ENCODE data around the gene CACNA1A. TPM values are rescaled to one million over a fixed set of nuclear protein-coding genes. Genes with fewer than 3 reads are reported as not detected.

Gene CACNA1A
- total and polyA plus RNA-seq, 2 of the 13 experiments (the other 11 are each of a cell fraction or from before 2014, with no cell fraction given), result not detected

- TF ChIP-seq, protein P1, sequence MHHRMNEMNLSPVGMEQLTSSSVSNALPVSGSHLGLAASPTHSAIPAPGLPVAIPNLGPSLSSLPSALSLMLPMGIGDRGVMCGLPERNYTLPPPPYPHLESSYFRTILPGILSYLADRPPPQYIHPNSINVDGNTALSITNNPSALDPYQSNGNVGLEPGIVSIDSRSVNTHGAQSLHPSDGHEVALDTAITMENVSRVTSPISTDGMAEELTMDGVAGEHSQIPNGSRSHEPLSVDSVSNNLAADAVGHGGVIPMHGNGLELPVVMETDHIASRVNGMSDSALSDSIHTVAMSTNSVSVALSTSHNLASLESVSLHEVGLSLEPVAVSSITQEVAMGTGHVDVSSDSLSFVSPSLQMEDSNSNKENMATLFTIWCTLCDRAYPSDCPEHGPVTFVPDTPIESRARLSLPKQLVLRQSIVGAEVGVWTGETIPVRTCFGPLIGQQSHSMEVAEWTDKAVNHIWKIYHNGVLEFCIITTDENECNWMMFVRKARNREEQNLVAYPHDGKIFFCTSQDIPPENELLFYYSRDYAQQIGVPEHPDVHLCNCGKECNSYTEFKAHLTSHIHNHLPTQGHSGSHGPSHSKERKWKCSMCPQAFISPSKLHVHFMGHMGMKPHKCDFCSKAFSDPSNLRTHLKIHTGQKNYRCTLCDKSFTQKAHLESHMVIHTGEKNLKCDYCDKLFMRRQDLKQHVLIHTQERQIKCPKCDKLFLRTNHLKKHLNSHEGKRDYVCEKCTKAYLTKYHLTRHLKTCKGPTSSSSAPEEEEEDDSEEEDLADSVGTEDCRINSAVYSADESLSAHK (CRISPR knock-in tag; IDR thresholded peaks at IDR 0.05; ENCODE audit: borderline replicate concordance), result no peak
- no peak for TF ChIP-seq RBFOX2 (IDR thresholded peaks at IDR 0.05; ENCODE audit: low read depth, low read length)
- TF ChIP-seq EP300 (IDR thresholded peaks at IDR 0.05; ENCODE audit: low read depth in 2 of 2, low read length in 2 of 2), result no peak
- no peak for TF ChIP-seq EP300 (CRISPR knock-in tag; IDR thresholded peaks at IDR 0.05; ENCODE audit: borderline replicate concordance)
- no peak for TF ChIP-seq ZNF333 (CRISPR knock-in tag; IDR thresholded peaks at IDR 0.05; ENCODE audit: borderline replicate concordance)
- TF ChIP-seq ZMYM4 (CRISPR knock-in tag; IDR thresholded peaks at IDR 0.05), result no peak
Measured at GRCh38 chr19:13210339-13210775, 295.9 kb downstream of the CACNA1A start (continued).

DNA sequence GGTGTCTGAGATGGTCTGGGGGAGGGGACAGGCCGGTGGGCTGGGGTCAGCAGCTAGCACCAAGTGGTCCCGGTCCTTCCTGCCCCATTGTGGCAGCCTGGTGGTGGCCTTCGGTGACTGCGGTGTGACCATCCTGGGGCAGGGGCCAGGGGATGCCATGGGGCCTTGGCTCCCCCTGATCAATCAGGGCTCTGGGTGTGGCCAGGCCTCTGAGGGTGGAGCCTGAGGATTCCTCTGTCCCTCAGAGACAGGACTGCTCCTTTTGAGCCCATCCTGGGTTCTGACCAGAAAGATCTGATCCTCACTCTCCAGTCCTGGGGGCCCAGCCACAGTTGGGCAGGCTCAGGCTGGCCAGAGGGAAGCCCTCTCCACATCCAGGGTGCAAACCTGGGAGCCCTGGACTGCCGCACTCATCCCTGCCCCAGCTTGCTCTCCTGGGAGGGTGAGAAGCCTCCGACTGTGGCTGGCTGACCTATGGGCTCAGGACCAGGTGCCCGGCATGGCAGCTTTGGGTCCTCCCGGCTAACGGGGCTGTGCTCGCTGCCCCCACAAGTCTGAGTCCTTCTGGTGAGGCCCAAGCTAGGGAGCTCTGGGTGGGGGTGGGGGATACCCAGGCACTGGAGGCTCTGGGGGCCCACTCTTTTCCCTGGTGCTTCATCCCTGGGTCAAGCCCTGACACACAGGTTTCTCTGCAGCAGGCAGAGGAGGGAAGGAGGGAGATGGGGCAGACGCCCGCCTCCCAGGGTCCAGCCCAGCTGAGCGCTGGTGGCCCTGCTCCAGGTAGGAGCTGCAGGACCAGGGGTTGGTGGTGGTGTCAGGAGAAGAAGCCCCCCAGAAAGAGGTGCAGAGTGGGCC is 296.6 kb downstream of the CACNA1A start:
- CTCF ChIA-PET (ENCODE audit: low intra/inter-chr PET ratio, low total read pairs), result no interaction called here
- H3K36me3 ChIP-seq (replicated peaks in 1 of 2; ENCODE audit: control insufficient read depth in 1 of 2, insufficient read depth in 2 of 2, low read length in 2 of 2), result no peaks in the 10 kb centered on the region

More for the DNA sequence above, 296.6 kb downstream of the CACNA1A start:
- POLR2A ChIA-PET, result no interaction called here
- Histone ChIP-seq H3K9ac (ENCODE audit: insufficient read depth, low read depth, low read length) (no peak overlapping the region), H3K4me1 (ENCODE audit: insufficient read depth, low read length) (peaks cover 6% of the 10 kb centered on the region; the same call in 1 of the 2 replicates), H4K20me1 (ENCODE audit: insufficient read depth, low read length) (no peaks in the 10 kb centered on the region), H3K9me3 (ENCODE audit: low read length) (no peaks in the 10 kb centered on the region), H3K4me2 (ENCODE audit: low read depth, low read length) (no peak overlapping the region), H3K27ac (ENCODE audit: extremely low read length, insufficient read depth, low read length) (no peak overlapping the region), H3K4me3 (replicated peaks in 1 of 3; ENCODE audit: insufficient read depth in 1 of 3, low read depth in 2 of 3, low read length in 3 of 3) (no peak overlapping the region), H3K79me2 (ENCODE audit: insufficient read depth, low read length) (no peaks in the 10 kb centered on the region), H3K27me3 (ENCODE audit: control insufficient read depth in 1 of 2, insufficient read depth in 2 of 2, low read length in 2 of 2) (no peaks in the 10 kb centered on the region; a peak in 2 of 5 replicates), H2AFZ (ENCODE audit: low read length) (no peak overlapping the region)
- FAIRE-seq (no peak), DNase-seq (ENCODE audit: low spot score) (no peak), ATAC-seq (peak; percentile 20; the same call in 2 of the 3 replicates)
- 40% methylated on average over 6 of the region's 13 CpGs for WGBS (ENCODE audit: low lambda C conversion rate)
- no TSS peak for BruUV-seq (replicated peaks)
- in situ Hi-C loops (cut with HindIII; ENCODE audit: extremely low pct_ligation_motif_present, low pct_unique_long_range_greater_than_20kb), result no loop called here
- TF ChIP-seq RORA (CRISPR knock-in tag; IDR thresholded peaks at IDR 0.05) (no peak), SIX4 (CRISPR knock-in tag; IDR thresholded peaks at IDR 0.05) (no peak)
- TF ChIP-seq, protein P2, sequence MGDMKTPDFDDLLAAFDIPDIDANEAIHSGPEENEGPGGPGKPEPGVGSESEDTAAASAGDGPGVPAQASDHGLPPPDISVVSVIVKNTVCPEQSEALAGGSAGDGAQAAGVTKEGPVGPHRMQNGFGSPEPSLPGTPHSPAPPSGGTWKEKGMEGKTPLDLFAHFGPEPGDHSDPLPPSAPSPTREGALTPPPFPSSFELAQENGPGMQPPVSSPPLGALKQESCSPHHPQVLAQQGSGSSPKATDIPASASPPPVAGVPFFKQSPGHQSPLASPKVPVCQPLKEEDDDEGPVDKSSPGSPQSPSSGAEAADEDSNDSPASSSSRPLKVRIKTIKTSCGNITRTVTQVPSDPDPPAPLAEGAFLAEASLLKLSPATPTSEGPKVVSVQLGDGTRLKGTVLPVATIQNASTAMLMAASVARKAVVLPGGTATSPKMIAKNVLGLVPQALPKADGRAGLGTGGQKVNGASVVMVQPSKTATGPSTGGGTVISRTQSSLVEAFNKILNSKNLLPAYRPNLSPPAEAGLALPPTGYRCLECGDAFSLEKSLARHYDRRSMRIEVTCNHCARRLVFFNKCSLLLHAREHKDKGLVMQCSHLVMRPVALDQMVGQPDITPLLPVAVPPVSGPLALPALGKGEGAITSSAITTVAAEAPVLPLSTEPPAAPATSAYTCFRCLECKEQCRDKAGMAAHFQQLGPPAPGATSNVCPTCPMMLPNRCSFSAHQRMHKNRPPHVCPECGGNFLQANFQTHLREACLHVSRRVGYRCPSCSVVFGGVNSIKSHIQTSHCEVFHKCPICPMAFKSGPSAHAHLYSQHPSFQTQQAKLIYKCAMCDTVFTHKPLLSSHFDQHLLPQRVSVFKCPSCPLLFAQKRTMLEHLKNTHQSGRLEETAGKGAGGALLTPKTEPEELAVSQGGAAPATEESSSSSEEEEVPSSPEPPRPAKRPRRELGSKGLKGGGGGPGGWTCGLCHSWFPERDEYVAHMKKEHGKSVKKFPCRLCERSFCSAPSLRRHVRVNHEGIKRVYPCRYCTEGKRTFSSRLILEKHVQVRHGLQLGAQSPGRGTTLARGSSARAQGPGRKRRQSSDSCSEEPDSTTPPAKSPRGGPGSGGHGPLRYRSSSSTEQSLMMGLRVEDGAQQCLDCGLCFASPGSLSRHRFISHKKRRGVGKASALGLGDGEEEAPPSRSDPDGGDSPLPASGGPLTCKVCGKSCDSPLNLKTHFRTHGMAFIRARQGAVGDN (CRISPR knock-in tag; IDR thresholded peaks at IDR 0.05), result 0 out of 2 replicates have a peak, but pooled peaks have one; percentile 12
- intact Hi-C loops (cut with micrococcal nuclease; ENCODE audit: unreplicated experiment), result no loop called here

Measured in HepG2 (cell line).